Stimulated activated CD8-positive, alpha-beta memory T cell treated with anti-CD3 and anti-CD28 coated beads, Interleukin-7, amount 100 ng/mL, for 4 hours (primary cell): ENCODE results near the gene ZNFX1.

ENCODE experiments used
- DNase-seq, 2 donors: peaks; one replicate each; pipeline ENCODE4 v3.0.0-alpha.2; 2020; ENCODE audit warnings: low read depth in 2 of 2

Gene ZNFX1

GRCh38 chr20:49278818-49279676 lies 1.2 kb upstream of the ZNFX1 start:
- DNase-seq = peak; percentile 7 to 24

DNA sequence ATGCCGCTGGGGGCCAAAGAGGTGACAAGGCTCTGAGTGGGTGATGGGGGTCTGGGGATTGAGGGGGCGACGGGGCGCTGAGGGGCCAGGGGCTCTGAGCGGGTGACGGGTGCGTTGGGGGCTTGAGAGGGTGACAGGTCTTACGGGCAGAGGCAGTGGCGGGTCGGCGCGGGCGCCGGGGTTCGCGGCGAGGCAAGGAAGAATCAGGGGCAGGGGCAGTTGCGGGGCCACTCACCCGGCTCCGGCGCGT lies 146 bp downstream of the ZNFX1 start:
- no peak for DNase-seq

DNA sequence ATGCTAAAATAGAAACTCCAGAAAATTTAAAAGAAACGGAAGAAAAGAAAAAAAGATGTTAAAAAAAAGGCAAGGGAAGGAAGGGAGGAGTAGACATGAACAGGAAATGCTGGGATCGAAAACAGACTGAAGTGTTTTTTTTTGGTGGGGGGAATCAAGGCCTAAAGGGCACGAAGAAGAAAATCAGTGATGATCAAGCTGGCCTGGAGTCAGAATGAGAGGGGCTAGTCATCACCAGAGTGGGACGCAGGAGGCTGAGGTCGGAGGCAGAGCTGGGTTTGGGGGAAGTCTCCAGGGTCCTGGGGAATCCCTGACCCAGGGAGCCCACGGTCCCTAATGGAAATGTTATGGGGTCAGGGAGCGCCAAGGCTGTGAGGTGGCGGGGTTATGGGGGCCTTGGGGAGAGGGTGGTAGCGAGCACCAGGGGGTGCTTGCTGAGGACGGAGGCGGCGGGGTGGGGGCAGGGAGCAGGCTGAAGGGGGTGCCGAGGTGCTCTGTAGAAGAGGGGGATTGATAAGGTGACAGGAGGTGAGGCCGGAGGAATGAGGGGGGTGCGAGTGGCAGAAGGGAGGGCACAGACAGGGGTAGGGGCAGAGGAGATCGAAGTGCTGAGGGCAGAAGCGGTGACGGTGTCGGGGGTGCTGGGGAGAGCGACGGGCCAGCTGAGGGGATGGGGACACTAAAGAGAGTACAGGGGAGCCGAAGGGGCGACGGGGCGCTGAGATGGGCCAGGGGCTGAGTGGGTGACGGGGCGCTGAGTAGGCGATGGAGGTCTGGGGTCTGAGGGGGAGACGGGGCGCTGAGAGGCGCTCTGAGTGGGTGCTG lies 684 bp downstream of the ZNFX1 start:
- DNase-seq = peak; percentile 21 to 37

DNA sequence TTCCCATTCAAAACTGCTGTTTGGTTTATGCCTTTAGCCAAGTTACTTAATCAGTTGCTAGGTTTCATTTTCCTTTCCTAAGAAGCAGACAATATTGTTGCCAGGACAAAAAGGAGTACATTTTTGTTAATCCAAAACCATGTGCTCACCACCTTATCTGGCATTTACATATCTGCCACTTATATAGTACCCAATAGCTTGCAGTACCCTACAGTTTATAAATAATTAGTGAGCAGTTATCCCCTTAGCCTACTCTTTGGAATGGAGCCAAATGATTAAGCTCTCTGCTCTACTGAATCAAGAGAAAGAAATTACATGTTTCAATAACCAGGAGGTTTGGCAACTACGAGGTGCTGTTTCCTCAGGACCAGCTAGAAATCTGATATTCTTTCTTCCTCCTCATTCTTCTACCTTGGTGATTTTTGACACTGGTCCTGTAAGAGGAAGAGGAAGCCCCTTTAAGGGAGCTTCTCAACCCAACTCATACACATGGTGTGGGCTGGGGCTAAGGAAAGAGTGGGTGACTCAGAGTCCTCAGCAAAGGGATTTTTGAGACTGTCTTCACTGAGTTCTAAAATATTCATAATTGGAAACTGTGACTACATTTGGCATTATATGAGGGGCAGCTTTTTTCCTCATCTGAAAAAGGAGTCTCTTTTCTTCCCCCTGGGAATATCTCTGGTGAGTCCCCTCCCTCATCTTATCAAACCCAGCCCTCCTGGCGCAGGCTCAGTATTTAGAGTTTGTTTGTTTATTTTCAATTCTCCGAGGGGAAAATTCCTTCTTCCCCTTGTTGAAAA lies 1.5 kb downstream of the ZNFX1 start:
- peak; percentile 56 to 67 for DNase-seq

GRCh38 chr20:49275636-49276035 lies 2.2 kb downstream of the ZNFX1 start:
- DNase-seq = no peak

- DNase-seq = no peak
Measured at GRCh38 chr20:49275216-49275615, 2.6 kb downstream of the ZNFX1 start.

DNA sequence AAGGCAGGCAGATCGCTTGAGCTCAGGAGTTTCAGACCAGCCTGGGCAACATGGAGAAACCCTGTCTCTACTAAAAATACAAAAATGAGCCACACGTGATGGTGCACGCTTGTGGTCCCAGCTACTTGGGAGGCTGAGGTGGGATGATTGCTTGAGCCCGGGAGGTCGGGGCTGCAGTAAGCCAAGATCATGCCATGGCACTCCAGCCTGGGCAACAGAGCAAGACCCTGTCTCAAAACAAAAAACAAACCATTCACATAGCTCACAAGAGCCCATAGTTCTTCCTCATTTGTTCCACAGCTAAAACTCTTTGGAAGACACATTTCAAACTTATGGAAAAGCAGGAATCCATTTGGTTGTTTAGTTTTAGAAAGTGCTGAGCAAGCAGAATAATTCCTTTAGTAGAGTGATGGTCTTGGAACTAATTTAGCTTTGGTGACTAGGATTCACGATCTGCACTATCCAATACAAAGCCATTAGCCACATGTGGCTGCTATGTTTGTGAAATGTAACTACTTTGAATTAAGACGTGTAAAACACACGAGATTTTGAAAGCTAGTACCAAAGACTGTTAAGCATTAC lies 4.1 kb downstream of the ZNFX1 start:
- no peak for DNase-seq

DNA sequence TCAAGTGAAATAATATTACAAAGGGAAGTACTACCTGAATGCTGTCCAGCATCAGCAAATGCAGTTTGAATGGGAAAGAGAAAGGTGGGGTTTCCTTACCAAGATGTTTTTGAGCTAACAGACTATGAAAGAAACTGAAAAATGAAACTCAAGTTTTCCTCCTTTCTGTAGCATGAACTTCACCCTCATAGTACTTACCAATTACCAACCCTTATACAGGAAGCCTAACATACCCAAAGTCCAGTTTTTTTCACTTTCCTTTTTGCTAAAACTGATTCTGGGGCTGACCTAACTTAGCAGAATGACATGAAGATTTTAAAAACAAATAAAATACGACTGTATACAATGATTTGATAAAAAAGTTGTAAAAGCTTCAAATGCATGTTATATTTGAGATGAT lies 5.2 kb downstream of the ZNFX1 start:
- no peak for DNase-seq

GRCh38 chr20:49270736-49271135 lies 7.1 kb downstream of the ZNFX1 start:
- no peak for DNase-seq

- DNase-seq = no peak
Measured at GRCh38 chr20:49270177-49270576, 7.7 kb downstream of the ZNFX1 start.

- no peak for DNase-seq
Measured at GRCh38 chr20:49268600-49269365, 9.1 kb downstream of the ZNFX1 start.

GRCh38 chr20:49267327-49267726 lies 10.5 kb downstream of the ZNFX1 start:
- DNase-seq = no peak

DNA sequence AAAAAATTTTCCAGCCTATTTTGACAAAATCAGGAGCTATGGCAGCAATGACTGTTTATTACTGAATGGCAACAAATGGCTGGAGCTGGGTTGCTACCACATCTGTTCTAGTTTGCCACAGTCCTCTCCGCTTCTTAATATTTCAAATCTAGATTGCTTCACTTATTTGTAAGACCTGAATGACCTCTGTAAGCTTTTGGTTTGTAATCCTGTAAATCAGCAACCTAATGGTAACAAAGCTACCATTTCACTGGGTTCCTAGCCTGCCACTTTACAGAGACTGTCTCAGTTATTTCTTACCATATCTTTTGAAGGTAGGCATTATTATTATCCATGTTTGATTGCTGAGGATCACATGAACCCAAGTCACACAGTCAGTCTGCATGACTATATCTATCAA lies 15.4 kb downstream of the ZNFX1 start:
- no peak for DNase-seq

DNA sequence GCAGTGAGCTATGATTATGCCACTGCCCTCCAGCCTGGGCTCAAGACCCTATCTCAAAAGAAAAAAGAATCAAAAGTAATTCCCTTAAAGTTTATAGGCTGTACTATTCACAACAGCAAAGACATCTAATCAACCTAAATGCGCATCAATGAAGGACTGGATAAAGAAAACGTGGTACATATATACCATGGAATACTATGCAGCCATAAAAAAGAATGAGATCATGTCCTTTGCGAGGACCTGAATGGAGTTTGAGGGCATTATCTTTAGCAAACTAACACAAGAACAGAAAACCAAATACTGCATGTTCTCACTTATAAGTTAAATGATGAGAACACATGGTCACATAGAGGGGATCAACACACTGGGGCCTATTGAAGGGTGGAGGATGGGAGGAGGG lies 16.7 kb downstream of the ZNFX1 start:
- DNase-seq = no peak

DNA sequence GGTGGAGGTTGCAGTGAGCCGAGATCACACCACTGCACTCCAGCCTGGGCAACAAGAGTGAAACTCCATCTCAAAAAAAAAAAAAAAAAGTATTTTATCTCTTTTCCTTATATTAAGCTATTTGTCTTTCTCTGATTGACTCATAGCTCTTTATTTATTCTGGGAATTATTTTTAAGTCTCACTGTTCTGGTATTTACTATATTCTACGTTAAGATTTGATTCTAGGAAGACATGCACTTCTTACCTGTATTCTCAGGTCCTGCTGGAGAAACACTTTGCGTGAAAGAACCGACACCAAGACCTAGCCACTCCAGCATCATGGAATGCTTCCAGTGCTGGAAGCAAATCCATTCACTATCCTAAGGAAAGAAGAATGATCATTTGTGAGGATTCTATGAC lies 17.6 kb downstream of the ZNFX1 start:
- no peak for DNase-seq

DNA sequence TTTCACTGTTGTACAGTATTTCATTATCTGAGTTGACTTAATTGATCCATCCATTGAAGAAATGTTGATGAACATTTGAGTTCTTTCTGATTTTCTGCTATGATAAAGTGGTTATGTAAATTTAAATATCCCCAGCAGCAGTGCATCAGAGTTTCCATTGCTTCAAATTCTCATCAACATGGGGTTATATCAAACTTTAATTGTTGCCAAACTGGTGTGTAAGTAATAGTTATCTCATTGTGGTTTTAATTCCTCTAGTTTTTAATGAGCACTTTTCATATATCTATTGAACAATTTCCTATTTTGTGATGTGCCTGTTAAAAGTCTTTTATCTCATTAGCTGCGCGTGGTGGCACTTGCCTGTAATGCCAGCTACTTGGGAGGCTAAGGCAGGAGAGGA lies 18.1 kb downstream of the ZNFX1 start:
- DNase-seq = no peak

DNA sequence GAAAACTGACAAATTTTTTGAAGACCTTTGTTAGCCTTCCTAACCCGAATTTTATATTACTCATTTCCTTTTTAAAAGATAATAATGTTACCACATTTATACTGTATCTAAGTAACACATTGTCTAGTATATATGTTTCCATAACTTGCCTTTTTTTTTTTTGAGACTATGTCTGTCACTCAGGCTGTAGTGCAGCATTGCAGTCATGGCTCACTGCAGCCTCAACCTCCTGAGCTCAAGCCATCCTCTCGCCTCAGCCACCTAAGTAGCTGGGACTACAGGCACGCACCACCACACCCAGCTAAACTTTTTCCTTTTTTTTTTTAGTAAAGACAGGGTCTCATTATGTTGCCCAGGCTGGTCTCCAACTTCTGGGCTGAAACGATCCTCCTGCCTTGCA lies 18.6 kb downstream of the ZNFX1 start:
- no peak for DNase-seq

DNA sequence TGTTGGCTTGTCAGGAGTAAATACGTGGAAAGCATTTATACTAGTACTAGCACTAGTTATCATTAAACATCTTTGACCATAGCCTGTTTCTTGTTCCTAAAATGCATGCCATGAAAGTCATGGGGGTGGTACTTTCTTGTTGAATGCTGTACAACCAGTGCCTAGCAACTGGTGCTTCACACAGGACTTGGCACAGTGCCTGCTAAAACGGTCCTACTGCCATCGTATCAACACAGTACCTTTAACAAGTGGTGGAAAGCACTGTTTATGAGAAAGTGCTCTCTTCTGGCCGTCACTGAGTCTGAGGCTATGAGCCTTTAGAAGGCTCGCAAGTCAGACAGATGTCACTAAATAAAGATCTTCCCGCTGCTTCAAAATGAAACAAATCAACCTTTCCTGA lies 21.6 kb downstream of the ZNFX1 start:
- DNase-seq = no peak

- no peak for DNase-seq
Measured at GRCh38 chr20:49252556-49253350, 25.1 kb downstream of the ZNFX1 start.

DNA sequence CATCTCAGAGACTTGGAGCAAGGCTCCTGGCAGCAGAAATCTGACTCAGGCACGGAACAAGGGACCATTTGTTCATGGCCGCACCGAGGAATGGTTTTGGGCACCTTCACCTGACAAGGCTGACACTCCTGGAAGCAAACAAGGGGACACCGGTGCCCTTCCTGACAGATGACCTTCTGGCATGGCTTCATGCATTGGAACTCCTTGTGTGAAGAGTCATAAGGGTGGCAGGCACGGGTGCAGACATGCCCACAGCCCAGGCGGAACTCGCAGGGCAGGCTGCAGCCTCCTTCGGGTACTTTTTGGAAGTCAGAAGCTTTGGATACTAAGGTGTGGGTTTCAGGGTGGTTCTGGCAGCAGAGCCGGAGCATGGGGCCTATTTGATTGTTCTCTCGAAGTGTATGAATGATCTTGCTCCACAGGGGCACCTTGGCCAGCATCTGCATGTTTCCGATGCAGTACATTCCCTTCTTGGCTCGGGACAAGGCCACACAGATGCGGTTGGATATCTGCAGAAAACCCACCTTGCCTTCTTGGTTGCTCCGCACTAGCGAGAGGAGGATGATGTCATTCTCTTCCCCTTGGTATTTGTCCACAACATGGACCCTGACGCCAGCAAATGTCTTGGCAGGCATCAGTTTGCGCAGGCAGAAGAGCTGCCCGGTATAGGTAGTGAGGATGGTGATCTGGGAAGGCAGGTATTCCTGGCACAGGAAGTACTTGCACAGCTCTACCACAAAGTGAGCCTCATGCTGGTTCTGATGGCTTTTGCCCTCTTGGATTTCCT lies 28.8 kb downstream of the ZNFX1 start:
- no peak for DNase-seq
